GM12892 (cell line): Measurements from ENCODE around the gene AAGAB.

Experiments used
- POLR2A ChIP-seq: IDR thresholded peaks from 2 replicates; pipeline ENCODE4 v1.6.1; 2011; ENCODE audit warnings: low read depth, low read length, control low read depth
- POLR2AphosphoS5 ChIP-seq: IDR thresholded peaks from 2 replicates; pipeline ENCODE4 v1.6.1; 2011; ENCODE audit warnings: low read depth, low read length, control low read depth
- TAF1 ChIP-seq: IDR thresholded peaks from 2 replicates; pipeline ENCODE4 v1.6.1; 2011; ENCODE audit warnings: low read depth, mild to moderate bottlenecking, control low read depth, low read length, borderline replicate concordance

DNA sequence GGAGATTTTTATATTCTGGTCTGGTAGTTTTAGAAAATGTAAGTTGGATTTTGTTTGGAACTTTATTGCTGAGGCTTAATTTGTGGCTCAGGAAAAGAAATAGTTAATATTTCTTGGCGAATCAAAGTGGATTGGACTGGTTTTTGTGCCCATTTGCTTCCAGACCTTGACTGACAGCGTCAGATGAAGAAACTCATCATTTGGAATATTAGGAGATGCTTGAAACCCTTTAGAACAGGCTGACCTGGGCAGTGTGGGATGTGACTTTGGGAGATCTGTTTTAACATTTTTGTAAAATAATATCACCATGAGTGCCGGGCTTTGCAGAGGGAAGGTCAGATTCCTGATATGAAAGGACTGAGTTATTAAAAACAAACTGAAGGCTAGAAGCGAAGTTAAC lies 83.0 kb downstream of the AAGAB start:
- TF ChIP-seq POLR2AphosphoS5 (no peak), TAF1 (no peak), POLR2A (no peak)
